WTC11 (cell line): ENCODE results near the gene CX3CR1. TPM values are rescaled to one million over a fixed set of nuclear protein-coding genes. Genes with fewer than 3 reads are reported as not detected.

Experiments used
- ATAC-seq: fragments of 200-7000 bp; cut with Tn5 transposase; 2 replicates; pipeline ENCODE4 v1.10.0; 2021; ENCODE audit warnings: mild to moderate bottlenecking, moderate library complexity
- CTCF ChIA-PET: fragments of 300-600 bp; sonication (Branson Sonifier 250); formaldehyde crosslinking; loops from one replicate; lab custom pipeline; 2021; ENCODE audit warnings: antibody characterized with exemption; lab: Charles Lee
- POLR2A ChIA-PET: fragments of 350-600 bp; sonication (Branson Sonifier 250); formaldehyde crosslinking; loops from one replicate; lab custom pipeline; 2021; ENCODE audit warnings: antibody characterized with exemption; lab: Charles Lee
- DNase-seq: peaks from one replicate; pipeline ENCODE4 v3.0.0; 2021; ENCODE audit warnings: low spot score
- H3K27ac Mint-ChIP-seq: 2 replicates; pipeline ENCODE4 v1.8.0; 2021; ENCODE audit warnings: mixed read lengths
- H3K27me3 Mint-ChIP-seq: 2 replicates; pipeline ENCODE4 v1.8.0; 2021; ENCODE audit warnings: low read depth, mild to moderate bottlenecking, moderate library complexity, mixed read lengths
- H3K36me3 Mint-ChIP-seq: 2 replicates; pipeline ENCODE4 v1.8.0; 2021; ENCODE audit warnings: mixed read lengths
- H3K4me1 Mint-ChIP-seq: 2 replicates; pipeline ENCODE4 v1.8.0; 2022; ENCODE audit warnings: mixed read lengths
- H3K4me3 Mint-ChIP-seq: 2 replicates; pipeline ENCODE4 v1.8.0; 2021; ENCODE audit warnings: mild to moderate bottlenecking, moderate library complexity, mixed read lengths
- H3K9me3 Mint-ChIP-seq: 2 replicates; pipeline ENCODE4 v1.8.0; 2021; ENCODE audit warnings: mixed read lengths
- ATF3 ChIP-seq: sonication (generic); formaldehyde crosslinking; conservative IDR thresholded peaks from 2 replicates; pipeline ENCODE4 v1.8.1; 2022; ENCODE audit warnings: mild to moderate bottlenecking, missing genetic modification reagents
- ELF4 ChIP-seq: sonication (generic); formaldehyde crosslinking; IDR thresholded peaks from 2 replicates; pipeline ENCODE4 v1.8.1; 2022; ENCODE audit warnings: low read depth, mild to moderate bottlenecking, moderate library complexity, missing genetic modification reagents
- EMX1 ChIP-seq: fragments of 250-450 bp; sonication (Bioruptor Pico); IDR thresholded peaks from 2 replicates; pipeline ENCODE4 v1.8.0; 2021; ENCODE audit warnings: mild to moderate bottlenecking
- FOXP1 ChIP-seq: sonication (generic); formaldehyde crosslinking; IDR thresholded peaks from 2 replicates; pipeline ENCODE4 v1.8.0; 2022; ENCODE audit warnings: missing genetic modification reagents, mild to moderate bottlenecking, moderate library complexity, borderline replicate concordance
- GABPB1 ChIP-seq: sonication (generic); formaldehyde crosslinking; IDR thresholded peaks from 2 replicates; pipeline ENCODE4 v1.8.1; 2023; ENCODE audit warnings: mild to moderate bottlenecking, missing genetic modification reagents
- HMGA2 ChIP-seq: fragments of 250-450 bp; sonication (Bioruptor Pico); IDR thresholded peaks from 2 replicates; pipeline ENCODE4 v1.4.0; 2021; ENCODE audit warnings: mild to moderate bottlenecking, moderate library complexity
- IRF2 ChIP-seq: sonication (generic); formaldehyde crosslinking; IDR thresholded peaks from 2 replicates; pipeline ENCODE4 v1.8.0; 2022; ENCODE audit warnings: low read depth, missing genetic modification reagents, borderline replicate concordance
- JUN ChIP-seq: sonication (generic); formaldehyde crosslinking; IDR thresholded peaks from 2 replicates; pipeline ENCODE4 v1.8.0; 2023; ENCODE audit warnings: mild to moderate bottlenecking, missing genetic modification reagents
- MXD4 ChIP-seq: fragments of 250-450 bp; sonication (Bioruptor Pico); IDR thresholded peaks from 2 replicates; pipeline ENCODE4 v1.8.0; 2021; ENCODE audit warnings: mild to moderate bottlenecking, moderate library complexity, borderline replicate concordance
- NFE2L1 ChIP-seq: sonication (generic); formaldehyde crosslinking; IDR thresholded peaks from 2 replicates; pipeline ENCODE4 v1.8.1; 2023; ENCODE audit warnings: missing genetic modification reagents
- NR3C1 ChIP-seq: sonication (generic); formaldehyde crosslinking; conservative IDR thresholded peaks from 2 replicates; pipeline ENCODE4 v1.8.1; 2023; ENCODE audit warnings: low read depth, mild to moderate bottlenecking, missing genetic modification reagents
- PREB ChIP-seq: sonication (generic); formaldehyde crosslinking; IDR thresholded peaks from 2 replicates; pipeline ENCODE4 v1.8.1; 2022; ENCODE audit warnings: mild to moderate bottlenecking, missing genetic modification reagents, moderate library complexity, borderline replicate concordance
- TCF7 ChIP-seq: sonication (generic); formaldehyde crosslinking; IDR thresholded peaks from 2 replicates; pipeline ENCODE4 v1.8.0; 2022; ENCODE audit warnings: mild to moderate bottlenecking, low read depth, missing genetic modification reagents, moderate library complexity
- TEAD1 ChIP-seq: sonication (generic); formaldehyde crosslinking; IDR thresholded peaks from 2 replicates; pipeline ENCODE4 v1.8.0; 2022; ENCODE audit warnings: mild to moderate bottlenecking, missing genetic modification reagents
- USF1 ChIP-seq: sonication (generic); formaldehyde crosslinking; IDR thresholded peaks from 2 replicates; pipeline ENCODE4 v1.8.0; 2022; ENCODE audit warnings: mild to moderate bottlenecking, missing genetic modification reagents
- ZBTB21 ChIP-seq: sonication (generic); formaldehyde crosslinking; IDR thresholded peaks from 2 replicates; pipeline ENCODE4 v1.8.1; 2023; ENCODE audit warnings: mild to moderate bottlenecking, missing genetic modification reagents, borderline replicate concordance
- ZNF219 ChIP-seq: sonication (generic); formaldehyde crosslinking; IDR thresholded peaks from 2 replicates; pipeline ENCODE4 v1.8.0; 2023; ENCODE audit warnings: missing genetic modification reagents, mild to moderate bottlenecking, borderline replicate concordance
- ZNF263 ChIP-seq: sonication (generic); formaldehyde crosslinking; IDR thresholded peaks from 2 replicates; pipeline ENCODE4 v1.8.1; 2022; ENCODE audit warnings: low read depth, mild to moderate bottlenecking, moderate library complexity, missing genetic modification reagents
- ZNF396 ChIP-seq: fragments of 250-450 bp; sonication (Bioruptor Pico); IDR thresholded peaks from 2 replicates; pipeline ENCODE4 v1.8.0; 2021; ENCODE audit warnings: mild to moderate bottlenecking, moderate library complexity, borderline replicate concordance
- total RNA-seq: library from RNA; stranded (reverse); gene quantifications from 3 replicates; pipeline ENCODE4 v1.2.3, GENCODE V29; 2021
- TF ChIP-seq, protein P1 (sequence below): sonication (generic); formaldehyde crosslinking; IDR thresholded peaks from 2 replicates; pipeline ENCODE4 v1.8.0; 2022; ENCODE audit warnings: mild to moderate bottlenecking, missing genetic modification reagents
- TF ChIP-seq, protein P2 (sequence below): sonication (generic); formaldehyde crosslinking; IDR thresholded peaks from 2 replicates; pipeline ENCODE4 v1.8.1; 2022; ENCODE audit warnings: missing genetic modification reagents, borderline replicate concordance

Gene CX3CR1
- total RNA-seq, 1 experiment from 2014 or later, result 0.11 TPM

- Mint-ChIP-seq H3K36me3 (no peaks in the 10 kb centered on the region), H3K27me3 (no peaks in the 10 kb centered on the region), H3K4me1 (no peaks in the 10 kb centered on the region), H3K27ac (no peak overlapping the region), H3K4me3 (no peak overlapping the region), H3K9me3 (no peaks in the 10 kb centered on the region)
- ChIA-PET POLR2A (interaction anchor here (1.8 kb wide), 1 partner anchor 72 kb away, joined by 4 read pairs; no protein-coding TSS in a partner anchor), CTCF (interaction anchor here (2.1 kb wide), 1 partner anchor 38 kb away, joined by 8 read pairs; no protein-coding TSS in a partner anchor)
- ATAC-seq (no peak), DNase-seq (no peak)
- TF ChIP-seq GABPB1 (no peak), ZBTB21 (CRISPR knock-in tag) (no peak), ZNF263 (CRISPR knock-in tag) (no peak), ZNF396 (CRISPR knock-in tag) (no peak), FOXP1 (CRISPR knock-in tag) (no peak), ATF3 (CRISPR knock-in tag) (no peak), ZNF219 (CRISPR knock-in tag) (no peak), NR3C1 (CRISPR knock-in tag) (no peak), JUN (no peak), USF1 (CRISPR knock-in tag) (no peak)
These were observed 29.6 kb downstream of the CX3CR1 start for GRCh38 chr3:39250116-39250747.

DNA sequence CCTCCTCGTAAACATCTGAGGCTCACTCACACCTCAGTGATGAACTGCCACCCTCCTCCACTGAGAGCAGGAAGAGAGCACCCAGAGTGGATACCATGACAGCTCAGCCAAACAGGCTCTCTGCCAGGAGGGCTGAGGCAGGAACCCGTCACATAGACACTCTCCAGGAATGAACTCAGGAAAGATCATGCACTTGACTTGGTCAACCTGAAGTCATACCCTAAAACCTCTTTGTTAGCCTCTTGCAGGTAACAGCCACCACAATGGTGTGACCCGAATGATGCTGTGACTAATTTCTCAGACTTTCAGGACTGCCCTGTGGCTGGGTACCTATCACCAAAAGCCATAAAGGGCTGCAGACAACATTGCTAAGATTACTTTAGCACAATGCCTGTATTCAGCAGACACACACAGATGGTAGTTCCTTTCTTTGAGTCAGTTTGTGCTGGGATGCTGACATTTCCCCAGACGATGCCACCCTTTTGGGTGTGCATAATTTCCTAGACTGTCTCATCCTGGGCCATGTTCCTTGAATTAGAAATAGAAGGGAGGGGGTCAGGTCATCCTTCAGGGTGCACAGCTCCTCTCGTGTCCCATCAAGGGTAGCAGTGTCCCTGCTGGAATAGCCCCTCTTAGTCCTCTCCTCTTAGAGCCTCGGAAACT, 30.3 kb downstream of the CX3CR1 start:
- Mint-ChIP-seq H3K27me3 (no peaks in the 10 kb centered on the region), H3K9me3 (no peaks in the 10 kb centered on the region), H3K4me3 (no peak overlapping the region), H3K4me1 (no peaks in the 10 kb centered on the region), H3K27ac (no peak overlapping the region), H3K36me3 (no peaks in the 10 kb centered on the region)
- ChIA-PET POLR2A (interaction anchor here (1.8 kb wide), 1 partner anchor 71 kb away, joined by 4 read pairs; no protein-coding TSS in a partner anchor), CTCF (interaction anchor here (2.1 kb wide), 1 partner anchor 39 kb away, joined by 8 read pairs; no protein-coding TSS in a partner anchor)
- TF ChIP-seq IRF2 (no peak), ELF4 (CRISPR knock-in tag) (no peak), EMX1 (CRISPR knock-in tag) (no peak)
- ATAC-seq (no peak), DNase-seq (no peak)

GRCh38 chr3:39241561-39241960, 38.3 kb downstream of the CX3CR1 start:
- H3K4me1 Mint-ChIP-seq, result no peaks in the 10 kb centered on the region
- POLR2A ChIA-PET, result no interaction called here
- no peaks in the 10 kb centered on the region for H3K36me3 Mint-ChIP-seq
- H3K9me3 Mint-ChIP-seq, result no peaks in the 10 kb centered on the region
- TF ChIP-seq TEAD1 (no peak), MXD4 (no peak), EMX1 (CRISPR knock-in tag) (no peak), HMGA2 (CRISPR knock-in tag) (no peak), NFE2L1 (CRISPR knock-in tag) (no peak), USF1 (CRISPR knock-in tag) (no peak), TCF7 (CRISPR knock-in tag) (no peak), PREB (CRISPR knock-in tag) (no peak)
- TF ChIP-seq, protein P1, sequence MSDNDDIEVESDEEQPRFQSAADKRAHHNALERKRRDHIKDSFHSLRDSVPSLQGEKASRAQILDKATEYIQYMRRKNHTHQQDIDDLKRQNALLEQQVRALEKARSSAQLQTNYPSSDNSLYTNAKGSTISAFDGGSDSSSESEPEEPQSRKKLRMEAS (CRISPR knock-in tag), result no peak
- TF ChIP-seq, protein P2, sequence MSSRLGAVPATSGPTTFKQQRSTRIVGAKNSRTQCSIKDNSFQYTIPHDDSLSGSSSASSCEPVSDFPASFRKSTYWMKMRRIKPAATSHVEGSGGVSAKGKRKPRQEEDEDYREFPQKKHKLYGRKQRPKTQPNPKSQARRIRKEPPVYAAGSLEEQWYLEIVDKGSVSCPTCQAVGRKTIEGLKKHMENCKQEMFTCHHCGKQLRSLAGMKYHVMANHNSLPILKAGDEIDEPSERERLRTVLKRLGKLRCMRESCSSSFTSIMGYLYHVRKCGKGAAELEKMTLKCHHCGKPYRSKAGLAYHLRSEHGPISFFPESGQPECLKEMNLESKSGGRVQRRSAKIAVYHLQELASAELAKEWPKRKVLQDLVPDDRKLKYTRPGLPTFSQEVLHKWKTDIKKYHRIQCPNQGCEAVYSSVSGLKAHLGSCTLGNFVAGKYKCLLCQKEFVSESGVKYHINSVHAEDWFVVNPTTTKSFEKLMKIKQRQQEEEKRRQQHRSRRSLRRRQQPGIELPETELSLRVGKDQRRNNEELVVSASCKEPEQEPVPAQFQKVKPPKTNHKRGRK (CRISPR knock-in tag), result no peak
- TF ChIP-seq, all 79 proteins: peak for 0
- Mint-ChIP-seq H3K4me3 (no peak overlapping the region), H3K27me3 (no peaks in the 10 kb centered on the region; the same call in 1 of the 2 replicates), H3K27ac (no peak overlapping the region)
- ATAC-seq (no peak), DNase-seq (no peak)
- CTCF ChIA-PET, result no interaction called here
